ENCODE results near the gene TIGD4. TPM values are rescaled to one million over a fixed set of nuclear protein-coding genes. Genes with fewer than 3 reads are reported as not detected.

TIGD4 gene
- total RNA-seq, 4 donors from 2014 or later: 0.10 to 0.36 (median 0.27) TPM; not detected in 1

DNA sequence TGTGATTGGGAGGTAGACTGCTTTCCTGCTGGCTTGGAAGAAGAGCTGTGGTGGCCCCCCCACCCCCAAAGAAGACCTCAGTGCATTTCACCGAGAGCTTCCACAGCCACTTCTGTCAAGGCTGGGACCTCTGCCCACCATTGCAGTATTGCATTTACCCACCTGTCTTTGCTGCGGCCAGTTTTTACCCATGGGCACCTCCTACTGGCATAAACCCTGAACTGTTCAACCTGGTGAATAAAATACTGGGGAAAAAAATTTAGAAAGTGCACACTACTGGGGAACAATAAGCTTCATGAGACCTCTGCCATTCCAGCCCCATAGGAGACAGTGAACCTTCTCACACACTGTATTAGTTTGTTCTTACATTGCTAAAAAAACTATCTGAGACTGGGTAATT is 40.5 kb upstream of the TIGD4 start:
- TF ChIP-seq, protein P1, sequence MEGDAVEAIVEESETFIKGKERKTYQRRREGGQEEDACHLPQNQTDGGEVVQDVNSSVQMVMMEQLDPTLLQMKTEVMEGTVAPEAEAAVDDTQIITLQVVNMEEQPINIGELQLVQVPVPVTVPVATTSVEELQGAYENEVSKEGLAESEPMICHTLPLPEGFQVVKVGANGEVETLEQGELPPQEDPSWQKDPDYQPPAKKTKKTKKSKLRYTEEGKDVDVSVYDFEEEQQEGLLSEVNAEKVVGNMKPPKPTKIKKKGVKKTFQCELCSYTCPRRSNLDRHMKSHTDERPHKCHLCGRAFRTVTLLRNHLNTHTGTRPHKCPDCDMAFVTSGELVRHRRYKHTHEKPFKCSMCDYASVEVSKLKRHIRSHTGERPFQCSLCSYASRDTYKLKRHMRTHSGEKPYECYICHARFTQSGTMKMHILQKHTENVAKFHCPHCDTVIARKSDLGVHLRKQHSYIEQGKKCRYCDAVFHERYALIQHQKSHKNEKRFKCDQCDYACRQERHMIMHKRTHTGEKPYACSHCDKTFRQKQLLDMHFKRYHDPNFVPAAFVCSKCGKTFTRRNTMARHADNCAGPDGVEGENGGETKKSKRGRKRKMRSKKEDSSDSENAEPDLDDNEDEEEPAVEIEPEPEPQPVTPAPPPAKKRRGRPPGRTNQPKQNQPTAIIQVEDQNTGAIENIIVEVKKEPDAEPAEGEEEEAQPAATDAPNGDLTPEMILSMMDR (IDR thresholded peaks at IDR 0.05): no peak
- no peak for TF ChIP-seq POLR2A (IDR thresholded peaks at IDR 0.05)
- DNase-seq (ENCODE audit: low spot score in 2 of 2): no peak
- H3K4me3 ChIP-seq (ENCODE audit: low read depth, poor library complexity, severe bottlenecking): no peak overlapping the region
- WGBS, 2 donors: 92 to 94% methylated on average over 2 of the region's 2 CpGs
- intact Hi-C loops (cut with DNase I; ENCODE audit: low total_unique reads): no loop called here

DNA sequence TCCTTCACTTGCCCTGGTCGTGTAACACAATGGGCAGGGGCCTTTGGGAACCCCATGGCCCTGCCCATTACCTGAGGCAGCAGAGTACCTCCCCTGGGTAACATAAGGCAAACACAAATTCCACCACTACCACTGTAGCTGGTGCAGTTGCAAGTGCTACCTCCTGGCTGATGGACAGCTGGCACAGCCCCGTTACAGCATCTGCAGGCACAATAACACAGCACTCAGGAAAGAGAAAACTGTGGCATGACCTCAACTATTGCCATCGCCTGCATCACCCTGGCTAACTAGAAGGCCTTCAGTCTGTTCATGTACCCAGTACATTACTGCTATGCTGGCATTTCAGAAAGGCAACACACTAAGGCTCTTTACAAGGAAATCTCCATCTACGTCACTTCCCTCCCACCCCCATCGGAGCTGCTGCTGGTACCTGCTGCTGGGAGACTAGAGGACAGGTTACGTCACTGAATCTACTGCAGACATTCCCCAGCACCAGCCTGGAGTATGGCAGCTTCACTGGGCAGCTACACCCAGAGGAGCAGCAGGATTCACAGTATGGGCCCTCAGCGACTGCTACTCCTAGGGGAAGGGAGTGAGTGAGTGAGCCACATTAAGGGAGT is 39.6 kb upstream of the TIGD4 start:
- 93 to 98% methylated on average over 7 of the region's 7 CpGs for WGBS, 2 donors
- TF ChIP-seq, protein P1 (IDR thresholded peaks at IDR 0.05): no peak
- no peak for TF ChIP-seq POLR2A (IDR thresholded peaks at IDR 0.05)
- intact Hi-C loops (cut with DNase I; ENCODE audit: low total_unique reads): no loop called here
- DNase-seq (ENCODE audit: low spot score in 2 of 2): no peak
- H3K4me3 ChIP-seq (ENCODE audit: low read depth, poor library complexity, severe bottlenecking): no peak overlapping the region

DNA sequence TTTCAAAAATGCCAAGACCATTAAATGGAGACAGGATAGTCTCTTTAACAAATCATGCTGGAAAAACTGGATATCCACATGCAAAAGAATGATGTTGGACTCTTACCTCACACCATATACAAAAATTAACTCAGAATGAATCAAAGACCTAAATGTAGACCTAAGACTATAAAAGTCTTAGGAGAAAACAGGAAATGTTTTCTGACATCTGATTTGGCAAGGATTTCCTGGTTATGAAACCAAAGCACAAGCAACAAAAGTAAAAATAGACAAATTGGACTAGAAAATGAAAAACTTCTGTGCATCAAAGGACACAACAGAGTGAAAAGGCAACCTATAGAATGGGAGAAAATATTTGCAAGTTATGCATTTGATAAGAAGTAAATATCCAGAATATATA is 37.8 kb upstream of the TIGD4 start:
- TF ChIP-seq POLR2A (IDR thresholded peaks at IDR 0.05): no peak
- TF ChIP-seq, protein P1 (IDR thresholded peaks at IDR 0.05): no peak
- no peak overlapping the region for H3K4me3 ChIP-seq (ENCODE audit: low read depth, poor library complexity, severe bottlenecking)
- DNase-seq (ENCODE audit: low spot score in 2 of 2): no peak
- intact Hi-C loops (cut with DNase I; ENCODE audit: low total_unique reads): no loop called here

DNA sequence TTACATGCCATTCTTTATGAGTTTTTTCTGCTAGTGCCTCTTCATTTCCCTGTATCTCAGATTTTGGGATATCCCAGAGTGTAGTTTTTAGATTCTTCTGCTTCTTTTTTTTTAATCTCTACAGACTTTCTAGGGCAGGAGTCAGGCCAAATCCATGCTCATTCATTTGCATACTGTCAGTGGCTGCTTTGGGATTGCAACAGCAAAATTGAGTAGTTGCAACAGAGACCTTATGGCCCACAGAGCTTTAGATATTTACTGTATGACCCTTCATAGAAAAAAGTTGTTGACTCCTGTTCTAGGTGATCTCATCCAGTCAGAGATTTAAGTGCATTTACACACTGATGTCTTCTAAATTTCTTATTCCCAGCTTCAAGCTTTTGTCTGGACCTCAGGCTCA is 35.5 kb upstream of the TIGD4 start:
- intact Hi-C loops (cut with DNase I; ENCODE audit: low total_unique reads): no loop called here
- no peak overlapping the region for H3K4me3 ChIP-seq (ENCODE audit: low read depth, poor library complexity, severe bottlenecking)
- TF ChIP-seq POLR2A (IDR thresholded peaks at IDR 0.05): no peak

DNA sequence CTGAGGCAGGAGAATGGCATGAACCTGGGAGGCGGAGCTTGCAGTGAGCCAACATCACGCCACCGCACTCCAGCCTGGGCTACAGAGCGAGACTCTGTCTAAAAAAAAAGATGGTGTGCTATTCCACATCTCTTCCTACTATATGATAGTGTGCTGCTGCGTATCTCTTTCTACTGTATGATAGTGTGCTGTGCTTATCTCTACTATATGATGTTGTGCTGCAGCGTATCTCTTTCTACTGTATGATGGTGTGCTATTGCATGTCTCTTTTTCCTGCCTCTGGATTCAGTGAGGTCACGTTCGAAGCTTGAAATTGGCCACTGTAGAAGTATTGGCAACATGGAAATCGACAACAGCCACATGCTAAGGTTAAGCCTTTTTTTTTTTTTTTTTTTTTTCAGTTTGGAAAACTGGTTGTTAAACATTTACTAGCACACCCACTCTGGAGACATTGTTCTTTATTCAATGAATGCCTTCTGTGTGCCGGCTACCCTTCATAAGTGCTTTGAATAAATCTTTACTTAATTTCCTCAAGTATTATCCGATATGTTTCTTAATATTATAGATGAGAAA is 31.3 kb upstream of the TIGD4 start:
- H3K4me3 ChIP-seq (ENCODE audit: low read depth, poor library complexity, severe bottlenecking): no peak overlapping the region
- TF ChIP-seq POLR2A (IDR thresholded peaks at IDR 0.05): no peak
- TF ChIP-seq, protein P1 (IDR thresholded peaks at IDR 0.05): no peak
- 86 to 89% methylated on average over 11 of the region's 11 CpGs for WGBS, 2 donors
- no peak for DNase-seq (ENCODE audit: low spot score in 2 of 2)
- intact Hi-C loops (cut with DNase I; ENCODE audit: low total_unique reads): no loop called here

More for the DNA sequence above, 35.5 kb upstream of the TIGD4 start:
- no peak for DNase-seq (ENCODE audit: low spot score in 2 of 2)

DNA sequence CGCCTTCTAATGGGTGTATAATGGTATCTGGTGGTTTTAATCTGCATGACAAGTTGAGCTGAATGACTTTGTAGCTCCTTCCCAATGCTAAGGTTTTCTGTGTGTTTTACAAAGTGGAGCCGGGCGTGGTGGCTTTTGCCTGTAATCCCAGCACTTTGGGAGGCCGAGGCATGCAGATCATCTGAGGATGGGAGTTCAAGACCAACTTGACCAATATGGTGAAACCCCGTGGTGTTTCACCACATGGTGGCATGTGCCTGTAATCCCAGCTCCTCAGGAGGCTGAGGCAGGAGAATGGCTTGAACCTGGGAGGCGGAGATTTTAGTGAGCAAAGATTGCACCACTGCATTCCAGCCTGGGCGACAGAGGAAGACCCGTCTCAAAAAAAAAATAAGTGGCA is 29.1 kb upstream of the TIGD4 start:
- intact Hi-C loops (cut with DNase I; ENCODE audit: low total_unique reads): no loop called here
- 94% methylated on average over 8 of the region's 8 CpGs for WGBS, 2 donors
- DNase-seq (ENCODE audit: low spot score in 2 of 2): no peak
- H3K4me3 ChIP-seq (ENCODE audit: low read depth, poor library complexity, severe bottlenecking): no peak overlapping the region
- no peak for TF ChIP-seq POLR2A (IDR thresholded peaks at IDR 0.05)
- TF ChIP-seq, protein P1 (IDR thresholded peaks at IDR 0.05): no peak

All from lower leg skin (tissue), 4 donors.